HepG2 (cell line): ENCODE data around the gene SNAP23. TPM values are rescaled to one million over a fixed set of nuclear protein-coding genes. Genes with fewer than 3 reads are reported as not detected.

Experiments used
- ARNT2 ChIP-seq: sonication (generic); formaldehyde crosslinking; IDR thresholded peaks from 2 replicates; pipeline ENCODE4 v1.8.0; 2022; ENCODE audit warnings: mild to moderate bottlenecking, low read depth, missing genetic modification reagents, moderate library complexity
- FLYWCH1 ChIP-seq: sonication (generic); formaldehyde crosslinking; IDR thresholded peaks from 2 replicates; pipeline ENCODE4 v1.8.1; 2023; ENCODE audit warnings: mild to moderate bottlenecking, missing genetic modification reagents
- HHEX ChIP-seq: IDR thresholded peaks from 2 replicates; pipeline ENCODE4 v1.6.1; 2016; ENCODE audit warnings: control low read depth
- KAT7 ChIP-seq: IDR thresholded peaks from 2 replicates; pipeline ENCODE4 v1.6.1; 2018; ENCODE audit warnings: borderline replicate concordance, missing compliant biosample characterization
- MXI1 ChIP-seq: IDR thresholded peaks from 3 replicates; pipeline ENCODE4 v1.6.1; 2012; ENCODE audit warnings: low read depth, low read length, inconsistent platforms, borderline replicate concordance
- NR2F1 ChIP-seq, 2 experiments: fragments of 450-650 bp in 1 of 2; formaldehyde crosslinking in 1 of 2; IDR thresholded peaks; 2 replicates each; pipeline versions ENCODE4 v1.5.0 to v1.6.1; 2016 to 2020; ENCODE audit warnings: mild to moderate bottlenecking in 1 of 2, missing compliant biosample characterization in 1 of 2, missing genetic modification reagents in 1 of 2, moderate library complexity in 1 of 2
- PHF5A ChIP-seq: IDR thresholded peaks from one replicate; pipeline ENCODE4 v1.6.1; 2018; ENCODE audit warnings: low read depth, missing genetic modification reagents; ENCODE audit not compliant: unreplicated experiment
- PITX1 ChIP-seq: sonication (generic); formaldehyde crosslinking; IDR thresholded peaks from 2 replicates; pipeline ENCODE4 v1.5.1; 2020; ENCODE audit warnings: mild to moderate bottlenecking, missing genetic modification reagents
- TARDBP ChIP-seq: sonication (generic); formaldehyde crosslinking; IDR thresholded peaks from 2 replicates; pipeline ENCODE4 v1.8.0; 2022; ENCODE audit warnings: mild to moderate bottlenecking, missing genetic modification reagents
- ZBTB26 ChIP-seq: IDR thresholded peaks from 2 replicates; pipeline ENCODE4 v1.6.1; 2016; ENCODE audit warnings: missing compliant biosample characterization, missing genetic modification reagents, borderline replicate concordance
- ZBTB7B ChIP-seq: sonication (generic); formaldehyde crosslinking; IDR thresholded peaks from 2 replicates; pipeline ENCODE4 v1.4.0; 2020; ENCODE audit warnings: missing genetic modification reagents
- ZFX ChIP-seq: sonication (generic); formaldehyde crosslinking; IDR thresholded peaks from 2 replicates; pipeline ENCODE4 v1.4.0; 2020; ENCODE audit warnings: mild to moderate bottlenecking, low read depth, missing genetic modification reagents, moderate library complexity
- ZNF235 ChIP-seq: sonication (generic); formaldehyde crosslinking; IDR thresholded peaks from 2 replicates; pipeline ENCODE4 v1.8.1; 2023; ENCODE audit warnings: mild to moderate bottlenecking, missing genetic modification reagents, borderline replicate concordance
- ZNF337 ChIP-seq: sonication (generic); formaldehyde crosslinking; IDR thresholded peaks from 2 replicates; pipeline ENCODE4 v1.5.1; 2020; ENCODE audit warnings: missing genetic modification reagents, low read depth, mild to moderate bottlenecking, borderline replicate concordance
- ZNF382 ChIP-seq: sonication (generic); formaldehyde crosslinking; IDR thresholded peaks from 2 replicates; pipeline ENCODE4 v1.5.0; 2020; ENCODE audit warnings: missing genetic modification reagents, mild to moderate bottlenecking, borderline replicate concordance
- ZNF687 ChIP-seq: sonication (generic); formaldehyde crosslinking; IDR thresholded peaks from 2 replicates; pipeline ENCODE4 v1.5.1; 2020; ENCODE audit warnings: mild to moderate bottlenecking, missing genetic modification reagents, moderate library complexity
- ZNF777 ChIP-seq: sonication (generic); formaldehyde crosslinking; IDR thresholded peaks from 2 replicates; pipeline ENCODE4 v1.4.0; 2020; ENCODE audit warnings: missing genetic modification reagents
- polyA plus RNA-seq, 8 experiments: library from polyadenylated mRNA; depleted of rRNA in 3 of 8; stranded (reverse) in 7 of 8; unstranded in 1 of 8; fragments of >200 nt; fragmentation: Illumina TruSeq in 4 of 8; extraction: Trizol in 4 of 8; gene quantifications; 2 replicates each; pipeline versions ENCODE4 v1.2.1 to v1.2.3, GENCODE V29; 2011 to 2016; ENCODE audit warnings: low read depth in 4 of 8, missing spikeins in 1 of 8, mixed read lengths in 1 of 8; ENCODE audit not compliant: insufficient read depth in 1 of 8
- total RNA-seq, 5 experiments: library from RNA; depleted of rRNA; stranded (reverse); fragments of >200 nt; fragmentation: Illumina TruSeq; extraction: Trizol; gene quantifications; 2 replicates each; pipeline ENCODE4 v1.2.3, GENCODE V29; 2016; ENCODE audit warnings: low read depth in 1 of 5
- TF ChIP-seq, protein P1 (sequence below): sonication (generic); formaldehyde crosslinking; IDR thresholded peaks from 2 replicates; pipeline ENCODE4 v1.8.0; 2022; ENCODE audit warnings: missing genetic modification reagents, low read depth, mild to moderate bottlenecking, borderline replicate concordance

Gene SNAP23
- total and polyA plus RNA-seq, 2 of the 13 experiments (the other 11 are each of a cell fraction or from before 2014, with no cell fraction given) = 37.0 to 101 TPM

GRCh38 chr15:42490671-42491538, 4.5 kb upstream of the SNAP23 start, which contains the start of gene ZNF106 (continued):
- TF ChIP-seq MXI1 (peak; percentile 25; the same call in 1 of the 3 replicates), ARNT2 (CRISPR knock-in tag) (peak; percentile 72; the same call in 1 of the 2 replicates), NR2F1 (CRISPR knock-in tag; IDR thresholded peaks at IDR 0.05) (no peak; a peak in 2 of 4 replicates), ZNF235 (CRISPR knock-in tag) (no peak), FLYWCH1 (no peak), HHEX (CRISPR knock-in tag) (peak; percentile 59; the same call in 1 of the 2 replicates), ZNF777 (CRISPR knock-in tag) (no peak; the same call in 1 of the 2 replicates), KAT7 (CRISPR knock-in tag) (peak; percentile 27; the same call in 1 of the 2 replicates), ZFX (CRISPR knock-in tag) (peak; percentile 75), ZNF687 (CRISPR knock-in tag) (peak; percentile 86), TARDBP (CRISPR knock-in tag) (peak; percentile 80), PITX1 (CRISPR knock-in tag) (peak; percentile 58; the same call in 1 of the 2 replicates), ZBTB26 (CRISPR knock-in tag) (0 out of 2 replicates have a peak, but pooled peaks have one; percentile 48), ZNF337 (CRISPR knock-in tag) (no peak), PHF5A (CRISPR knock-in tag) (no peak), ZNF382 (CRISPR knock-in tag) (no peak), ZBTB7B (peak; percentile 43; the same call in 1 of the 2 replicates)
- TF ChIP-seq, protein P1, sequence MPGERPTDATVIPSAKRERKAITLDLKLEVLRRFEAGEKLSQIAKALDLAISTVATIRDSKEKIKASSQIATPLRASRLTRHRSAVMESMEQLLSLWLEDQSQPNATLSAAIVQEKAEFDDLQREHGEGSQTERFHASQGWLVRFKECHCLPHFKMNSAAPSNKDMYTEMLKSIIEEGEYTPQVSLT = no peak
